H1 (cell line): ENCODE results near the gene RPRD2. TPM values are rescaled to one million over a fixed set of nuclear protein-coding genes. Genes with fewer than 3 reads are reported as not detected.

Experiments
- CTCF ChIA-PET: fragments of 300-600 bp; sonication (Branson Sonifier 250); formaldehyde crosslinking; loops from one replicate; lab custom pipeline; 2021; ENCODE audit not compliant: partially characterized antibody; lab: Charles Lee
- POLR2A ChIA-PET: fragments of 300-600 bp; sonication (Branson Sonifier 250); formaldehyde crosslinking; loops from one replicate; lab custom pipeline; 2021; ENCODE audit warnings: inconsistent platforms; ENCODE audit not compliant: partially characterized antibody; lab: Charles Lee
- DNase-seq, 2 experiments: peaks; one replicate each; pipeline versions ENCODE4 v3.0.0 to v3.0.0-alpha.2; 2010 to 2022; ENCODE audit warnings: low spot score in 2 of 2, low read depth in 1 of 2, mixed read lengths in 1 of 2
- FAIRE-seq: peaks from 2 replicates; lab custom pipeline; 2011; peaks lifted over from hg19 to GRCh38; lab: Jason Lieb, UNC
- H2AFZ ChIP-seq: 2 replicates; pipeline ENCODE4 v1.8.1; 2012; ENCODE audit warnings: low read length, inconsistent platforms
- H2AK5ac ChIP-seq: 2 replicates; pipeline ENCODE4 v1.6.1; 2013; ENCODE audit warnings: low read depth, low read length
- H2BK120ac ChIP-seq: replicated peaks from 2 replicates; pipeline ENCODE3; 2013; ENCODE audit warnings: low read depth, low read length, inconsistent platforms
- H2BK12ac ChIP-seq: 2 replicates; pipeline ENCODE4 v1.6.1; 2013; ENCODE audit warnings: low read depth, low read length
- H2BK15ac ChIP-seq: 2 replicates; pipeline ENCODE4 v1.6.1; 2013; ENCODE audit warnings: low read length
- H2BK20ac ChIP-seq: 2 replicates; pipeline ENCODE4 v1.6.1; 2013; ENCODE audit warnings: low read length
- H2BK5ac ChIP-seq: 2 replicates; pipeline ENCODE4 v1.6.1; 2013; ENCODE audit warnings: low read depth, low read length
- H3K14ac ChIP-seq: 2 replicates; pipeline ENCODE4 v1.6.1; 2013; ENCODE audit warnings: inconsistent platforms; ENCODE audit not compliant: insufficient read length
- H3K18ac ChIP-seq: 2 replicates; pipeline ENCODE4 v1.6.1; 2013; ENCODE audit warnings: low read length; ENCODE audit errors: extremely low read depth
- H3K23ac ChIP-seq: 2 replicates; pipeline ENCODE4 v1.6.1; 2013; ENCODE audit warnings: inconsistent platforms; ENCODE audit not compliant: insufficient read length
- H3K23me2 ChIP-seq: 2 replicates; pipeline ENCODE4 v1.6.1; 2013; ENCODE audit warnings: low read depth, low read length
- H3K27ac ChIP-seq: 2 replicates; pipeline ENCODE4 v1.6.1; 2011; ENCODE audit warnings: low read depth, low read length, inconsistent platforms
- H3K27me3 ChIP-seq, 4 experiments: replicated peaks in 1 of 4; 1 replicate in 1 of 4; 2 replicates in 3 of 4; pipeline versions ENCODE4 v1.6.1 to v1.8.1; 2011 to 2013; ENCODE audit warnings: low read length in 3 of 4, mild to moderate bottlenecking in 3 of 4, inconsistent platforms in 2 of 4, mixed read lengths in 2 of 4, moderate library complexity in 1 of 4; ENCODE audit not compliant: control insufficient read depth in 3 of 4, insufficient read depth in 3 of 4; ENCODE audit errors: extremely low read depth in 1 of 4
- H3K36me3 ChIP-seq, 4 experiments: 2 replicates each; pipeline versions ENCODE4 v1.6.1 to v1.8.1; 2011 to 2013; ENCODE audit warnings: mild to moderate bottlenecking in 4 of 4, low read length in 3 of 4, moderate library complexity in 2 of 4, control low read depth in 1 of 4, inconsistent platforms in 1 of 4; ENCODE audit not compliant: insufficient read depth in 4 of 4, control insufficient read depth in 2 of 4
- H3K4ac ChIP-seq: replicated peaks from 2 replicates; pipeline ENCODE3; 2013; ENCODE audit warnings: low read length, low read depth, mixed read lengths, inconsistent platforms; ENCODE audit not compliant: insufficient read length
- H3K4me1 ChIP-seq, 4 experiments: replicated peaks in 1 of 4; 1 replicate in 1 of 4; 2 replicates in 3 of 4; pipeline versions ENCODE4 v1.6.1 to v1.8.1; 2011 to 2013; ENCODE audit warnings: low read length in 3 of 4, inconsistent platforms in 2 of 4, mixed read lengths in 1 of 4; ENCODE audit not compliant: insufficient read depth in 4 of 4, control insufficient read depth in 3 of 4
- H3K4me2 ChIP-seq, 2 experiments: 2 replicates each; pipeline versions ENCODE4 v1.6.1 to v1.8.1; 2011 to 2013; ENCODE audit warnings: low read depth in 2 of 2, low read length in 2 of 2, control low read depth in 1 of 2, inconsistent platforms in 1 of 2, mild to moderate bottlenecking in 1 of 2; ENCODE audit not compliant: insufficient read depth in 1 of 2
- H3K4me3 ChIP-seq, 4 experiments: fragments of 200-600, 300-600 bp in 1 of 4; sonication (generic), shearing (Covaris generic), sonication (Bioruptor Twin) in 1 of 4; 2 replicates each; pipeline versions ENCODE4 v1.5.1 to v1.8.1; 2011 to 2016; ENCODE audit warnings: low read length in 4 of 4, low read depth in 3 of 4, control low read depth in 2 of 4, inconsistent platforms in 2 of 4, mild to moderate bottlenecking in 2 of 4, mixed read lengths in 1 of 4, moderate library complexity in 1 of 4; ENCODE audit not compliant: insufficient read depth in 2 of 4; ENCODE audit errors: extremely low read depth in 1 of 4
- H3K56ac ChIP-seq: replicated peaks from 2 replicates; pipeline ENCODE3; 2013; ENCODE audit warnings: low read depth, mild to moderate bottlenecking, mixed read lengths, low read length, inconsistent platforms; ENCODE audit not compliant: insufficient read length
- H3K79me1 ChIP-seq: 2 replicates; pipeline ENCODE4 v1.6.1; 2013; ENCODE audit warnings: low read depth, low read length, control low read depth
- H3K79me2 ChIP-seq, 2 experiments: 2 replicates each; pipeline versions ENCODE4 v1.6.1 to v1.8.1; 2012 to 2013; ENCODE audit warnings: low read length in 2 of 2, mild to moderate bottlenecking in 2 of 2, inconsistent platforms in 1 of 2; ENCODE audit not compliant: insufficient read depth in 2 of 2, control insufficient read depth in 1 of 2
- H3K9ac ChIP-seq, 4 experiments: replicated peaks in 1 of 4; 1 replicate in 1 of 4; 2 replicates in 3 of 4; pipeline versions ENCODE4 v1.6.1 to v1.8.1; 2011 to 2013; ENCODE audit warnings: low read depth in 3 of 4, low read length in 3 of 4, control low read depth in 2 of 4, mild to moderate bottlenecking in 2 of 4, moderate library complexity in 2 of 4, inconsistent platforms in 1 of 4; ENCODE audit errors: extremely low read depth in 1 of 4
- H3K9me3 ChIP-seq, 2 experiments: 2 replicates each; pipeline versions ENCODE4 v1.6.1 to v1.8.1; 2012 to 2013; ENCODE audit warnings: mild to moderate bottlenecking in 2 of 2, moderate library complexity in 2 of 2, control low read depth in 1 of 2, inconsistent platforms in 1 of 2, low read depth in 1 of 2, low read length in 1 of 2, mixed read lengths in 1 of 2; ENCODE audit not compliant: insufficient read depth in 2 of 2
- H4K20me1 ChIP-seq, 2 experiments: replicated peaks in 1 of 2; 2 replicates each; pipeline versions ENCODE3 to v1.8.1; 2011 to 2013; ENCODE audit warnings: inconsistent platforms in 2 of 2, low read length in 2 of 2, mild to moderate bottlenecking in 1 of 2; ENCODE audit not compliant: insufficient read depth in 2 of 2, control insufficient read depth in 1 of 2
- H4K5ac ChIP-seq: 2 replicates; pipeline ENCODE4 v1.6.1; 2013; ENCODE audit warnings: low read length, low read depth, mixed read lengths, inconsistent platforms; ENCODE audit not compliant: insufficient read length
- H4K8ac ChIP-seq: 2 replicates; pipeline ENCODE4 v1.8.0; 2013; ENCODE audit warnings: mild to moderate bottlenecking, moderate library complexity, low read length, inconsistent platforms; ENCODE audit not compliant: insufficient read depth; ENCODE audit errors: extremely low read depth
- H4K91ac ChIP-seq: replicated peaks from 2 replicates; pipeline ENCODE3; 2013; ENCODE audit warnings: low read length, mixed read lengths, inconsistent platforms; ENCODE audit not compliant: insufficient read length
- CEBPB ChIP-seq: IDR thresholded peaks from 2 replicates; pipeline ENCODE4 v1.6.1; 2012; ENCODE audit warnings: low read depth, low read length
- CHD1 ChIP-seq: IDR thresholded peaks from 2 replicates; pipeline ENCODE4 v1.6.1; 2012; ENCODE audit warnings: low read depth, low read length, improper control_type of control experiment
- KDM5A ChIP-seq: fragments of 200-600 bp; IDR thresholded peaks from 2 replicates; pipeline ENCODE4 v1.7.1; 2012; ENCODE audit warnings: mild to moderate bottlenecking, low read length, inconsistent platforms, mixed read lengths
- NANOG ChIP-seq: IDR thresholded peaks from 2 replicates; pipeline ENCODE4 v1.6.1; 2011; ENCODE audit warnings: low read length, low read depth, mild to moderate bottlenecking, inconsistent platforms; ENCODE audit not compliant: insufficient read depth, poor library complexity, severe bottlenecking
- RAD21 ChIP-seq, 2 experiments: IDR thresholded peaks in 1 of 2; conservative IDR thresholded peaks in 1 of 2; 2 replicates each; pipeline ENCODE4 v1.6.1; 2011; ENCODE audit warnings: low read depth in 2 of 2, low read length in 2 of 2, improper control_type of control experiment in 1 of 2, inconsistent platforms in 1 of 2, mild to moderate bottlenecking in 1 of 2, moderate library complexity in 1 of 2
- RFX5 ChIP-seq: IDR thresholded peaks from 2 replicates; pipeline ENCODE4 v1.6.1; 2011; ENCODE audit warnings: low read depth, low read length, improper control_type of control experiment, borderline replicate concordance
- RNF2 ChIP-seq: fragments of 200-900, 300-1000 bp; sonication (generic); IDR thresholded peaks from 2 replicates; pipeline ENCODE4 v1.7.1; 2016; ENCODE audit warnings: borderline replicate concordance, low read depth, mild to moderate bottlenecking, antibody characterized with exemption, low read length; ENCODE audit not compliant: poor library complexity, severe bottlenecking; ENCODE audit errors: missing control alignments
- SIX5 ChIP-seq: IDR thresholded peaks from 2 replicates; pipeline ENCODE4 v1.6.1; 2011; ENCODE audit warnings: mild to moderate bottlenecking, low read depth, low read length
- SP1 ChIP-seq: IDR thresholded peaks from 2 replicates; pipeline ENCODE4 v1.6.1; 2011; ENCODE audit warnings: low read depth, low read length
- TCF12 ChIP-seq: IDR thresholded peaks from 2 replicates; pipeline ENCODE4 v1.6.1; 2011; ENCODE audit warnings: low read depth, mild to moderate bottlenecking, low read length
- ZNF274 ChIP-seq: IDR thresholded peaks from 2 replicates; pipeline ENCODE4 v1.7.0; 2012; ENCODE audit warnings: low read length, borderline replicate concordance; ENCODE audit errors: extremely low read depth
- WGBS, 2 experiments: shearing (Covaris generic) in 1 of 2; methylation state at CpG; one replicate each; pipeline versions ENCODE4 v1.1.6 to v1.1.7; 2013 to 2015; ENCODE audit warnings: low lambda C conversion rate in 2 of 2, mixed read lengths in 2 of 2, inconsistent platforms in 1 of 2, low coverage in 1 of 2, missing lambda C conversion rate in 1 of 2; ENCODE audit not compliant: insufficient replicate concordance in 2 of 2, insufficient coverage in 1 of 2, insufficient read length in 1 of 2; ENCODE audit errors: extremely low coverage in 1 of 2, missing lambda C conversion rate in 1 of 2; 5-methylcytosine and 5-hydroxymethylcytosine counted together
- polyA plus RNA-seq, 7 experiments: library from polyadenylated mRNA; depleted of rRNA in 3 of 7; stranded (reverse) in 5 of 7; unstranded in 2 of 7; fragments of >200 nt in 5 of 7; fragments of 200-250 nt in 2 of 7; gene quantifications; 1 replicate in 5 of 7; 2 replicates in 1 of 7; 4 replicates in 1 of 7; pipeline versions ENCODE4 v1.2.1 to v1.2.3, GENCODE V29; 2011 to 2013; ENCODE audit warnings: missing spikeins in 2 of 7, mixed read lengths in 2 of 7
- total RNA-seq: library from RNA; stranded (reverse); fragmentation: NEBNext Ultra II Directional; extraction: Animal tissue kit (Norgen Biotek cat#: 25700); gene quantifications from 2 replicates; pipeline ENCODE4 v1.2.1, GENCODE V29; 2021
- TF ChIP-seq, protein P1 (sequence below): IDR thresholded peaks from 2 replicates; pipeline ENCODE4 v1.6.1; 2011; ENCODE audit warnings: low read length, improper control_type of control experiment

Gene RPRD2
- total and polyA plus RNA-seq, 2 of the 8 experiments (the other 6 are each of a cell fraction or from before 2014, with no cell fraction given), result 14.4 to 32.4 TPM

DNA sequence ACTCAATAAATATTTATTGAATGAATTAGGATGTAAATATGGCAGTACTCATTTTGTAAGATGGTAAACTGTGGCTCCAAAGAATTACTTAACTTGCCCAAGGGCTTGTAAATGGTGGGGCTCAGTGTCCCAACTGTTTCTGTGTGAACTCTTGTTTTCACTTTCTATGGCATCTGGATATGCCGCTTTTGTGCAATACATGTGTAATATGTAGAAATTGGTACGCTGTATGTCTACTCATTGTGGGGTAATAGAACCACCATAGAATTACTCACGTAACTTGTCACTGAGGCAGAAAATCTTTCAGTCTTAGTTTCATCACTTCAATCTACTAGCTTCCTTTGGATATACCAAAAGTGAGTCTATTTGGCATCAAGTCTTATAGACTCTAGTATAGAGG, 41.6 kb upstream of the RPRD2 start:
- no peak overlapping the region for H2BK20ac ChIP-seq
- POLR2A ChIA-PET, result interaction anchor here (0.6 to 1.7 kb wide), 5 partner anchors 15 to 194 kb away, joined by 3 to 6 read pairs (median 4); no protein-coding TSS in a partner anchor
- TF ChIP-seq ZNF274, result no peak
- TF ChIP-seq CHD1, result no peak
- TF ChIP-seq KDM5A, result no peak
- no peak for TF ChIP-seq SP1
- no peak for TF ChIP-seq SIX5
- TF ChIP-seq CEBPB, result no peak
- TF ChIP-seq TCF12, result no peak
- no peak for TF ChIP-seq RNF2
- no peak for TF ChIP-seq RFX5
- no peak for TF ChIP-seq RAD21 (IDR thresholded peaks at IDR 0.05 in 1 of 2, conservative IDR thresholded peaks at IDR 0.05 in 1 of 2; ENCODE audit: low read depth in 2 of 2, low read length in 2 of 2)
- TF ChIP-seq, protein P1, sequence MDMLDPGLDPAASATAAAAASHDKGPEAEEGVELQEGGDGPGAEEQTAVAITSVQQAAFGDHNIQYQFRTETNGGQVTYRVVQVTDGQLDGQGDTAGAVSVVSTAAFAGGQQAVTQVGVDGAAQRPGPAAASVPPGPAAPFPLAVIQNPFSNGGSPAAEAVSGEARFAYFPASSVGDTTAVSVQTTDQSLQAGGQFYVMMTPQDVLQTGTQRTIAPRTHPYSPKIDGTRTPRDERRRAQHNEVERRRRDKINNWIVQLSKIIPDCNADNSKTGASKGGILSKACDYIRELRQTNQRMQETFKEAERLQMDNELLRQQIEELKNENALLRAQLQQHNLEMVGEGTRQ, result no peak
- TF ChIP-seq NANOG, result no peak

More for the DNA sequence above, 41.6 kb upstream of the RPRD2 start:
- Histone ChIP-seq H3K27ac (no peak overlapping the region), H2BK5ac (no peak overlapping the region), H3K23me2 (peaks cover 8% of the 10 kb centered on the region; the same call in 1 of the 2 replicates), H4K8ac (no peak overlapping the region), H2BK120ac (no peak overlapping the region), H3K79me2 (peaks cover 12 to 28% of the 10 kb centered on the region in 2 experiments), H2AK5ac (no peak overlapping the region), H3K9ac (peak overlapping the region in 2 of 4 experiments; percentile 57 to 97; a peak in 2 of 7 replicates), H3K56ac (no peak overlapping the region), H3K14ac (no peak overlapping the region), H4K91ac (no peak overlapping the region), H3K4ac (no peak overlapping the region), H3K4me1 (peaks cover 0 to 6% (median 1%) of the 10 kb centered on the region in 4 experiments; a peak in 3 of 7 replicates), H4K5ac (no peak overlapping the region), H3K4me3 (peak overlapping the region; percentile 77 to 100 (median 91)), H2BK15ac (no peak overlapping the region), H3K18ac (no peak overlapping the region), H4K20me1 (peaks cover 0 to 1% of the 10 kb centered on the region in 2 experiments), H2BK12ac (no peak overlapping the region), H3K79me1 (peaks cover 6% of the 10 kb centered on the region; the same call in 1 of the 2 replicates), H3K9me3 (no peaks in the 10 kb centered on the region; a peak in 1 of 4 replicates), H2AFZ (no peak overlapping the region), H3K27me3 (no peaks in the 10 kb centered on the region; a peak in 1 of 7 replicates), H3K23ac (no peak overlapping the region), H3K36me3 (peaks cover 20 to 31% (median 24%) of the 10 kb centered on the region in 4 experiments), H3K4me2 (peak overlapping the region; percentile 80 to 92)
- FAIRE-seq (no peak), DNase-seq (no peak)
- WGBS, 2 experiments, result 96% methylated on average over 3 of the region's 3 CpGs; no CpG with 5 or more reads in 1 of the 2 experiments
- CTCF ChIA-PET, result interaction anchor here (1.5 kb wide), 1 partner anchor 66 kb away, joined by 4 read pairs; no protein-coding TSS in a partner anchor
